HCT116 (cell line): ENCODE measurements around the gene PROS1. TPM values are rescaled to one million over a fixed set of nuclear protein-coding genes. Genes with fewer than 3 reads are reported as not detected.
"Not testable (repeated sequence)": the region's sequence is repeated elsewhere in the genome, so short reads cannot be mapped to it uniquely, and the experiment has no call there.

Experiments
- ATAC-seq: fragments of 200-7000 bp; cut with Tn5 transposase; 2 replicates; pipeline ENCODE4 v1.9.1; 2020; ENCODE audit warnings: mild to moderate bottlenecking, moderate library complexity
- BruUV-seq: library from RNA; stranded (reverse); fragments of 400-500 nt; replicated peaks from 2 replicates; lab custom pipeline; 2021; lab: Mats Ljungman, UMichigan
- CTCF ChIA-PET: fragments of 300-600 bp; sonication (Branson Sonifier 250); formaldehyde crosslinking; loops from one replicate; lab custom pipeline; 2021; ENCODE audit warnings: antibody characterized with exemption; lab: Charles Lee
- POLR2A ChIA-PET: fragments of 300-600, 350-600 bp; sonication (Branson Sonifier 250); formaldehyde crosslinking; loops from one replicate; lab custom pipeline; 2021; ENCODE audit warnings: antibody characterized with exemption; lab: Charles Lee
- RAD21 ChIA-PET, 2 experiments: fragments of 300-600 bp; sonication (Branson Sonifier 250); formaldehyde crosslinking; loops; one replicate each; lab custom pipeline; 2023; ENCODE audit warnings: low total read pairs in 2 of 2; ENCODE audit not compliant: uncharacterized antibody in 2 of 2, unreplicated experiment in 2 of 2, low non-redundant PET in 1 of 2; lab: Charles Lee
- DNase-seq: peaks from one replicate; pipeline ENCODE4 v3.0.0-alpha.2; 2010; ENCODE audit warnings: low read depth, low spot score
- H2AFZ ChIP-seq: fragments of 200-600 bp; shearing (Covaris generic), sonication (generic); 2 replicates; pipeline ENCODE4 v1.6.1; 2017; ENCODE audit warnings: low read depth, mixed run types, mixed read lengths, antibody characterized with exemption, low read length; ENCODE audit not compliant: poor library complexity, severe bottlenecking
- H3K27ac ChIP-seq: 2 replicates; pipeline ENCODE4 v1.5.1; 2012; ENCODE audit warnings: low read depth, low read length
- H3K27me3 ChIP-seq: fragments of 200-600 bp; sonication (generic); 2 replicates; pipeline ENCODE4 v1.6.1; 2016; ENCODE audit warnings: mixed run types, low read length, mixed read lengths; ENCODE audit not compliant: insufficient read depth
- H3K36me3 ChIP-seq, 2 experiments: fragments of 200-500 bp in 1 of 2; fragments of 200-600 bp in 1 of 2; sonication (Bioruptor generic) in 1 of 2; sonication (generic) in 1 of 2; 2 replicates each; pipeline versions ENCODE4 v1.5.1 to v1.6.1; 2014 to 2016; ENCODE audit warnings: low read length in 2 of 2, inconsistent platforms in 1 of 2, mixed read lengths in 1 of 2, mixed run types in 1 of 2; ENCODE audit not compliant: insufficient read depth in 2 of 2, control insufficient read depth in 1 of 2
- H3K4me1 ChIP-seq, 2 experiments: fragments of 200-600 bp in 1 of 2; sonication (generic) in 1 of 2; 2 replicates each; pipeline versions ENCODE4 v1.5.1 to v1.6.1; 2012 to 2017; ENCODE audit warnings: low read length in 2 of 2, inconsistent platforms in 1 of 2, mild to moderate bottlenecking in 1 of 2, mixed read lengths in 1 of 2, mixed run types in 1 of 2, moderate library complexity in 1 of 2; ENCODE audit not compliant: insufficient read depth in 2 of 2, control insufficient read depth in 1 of 2
- H3K4me2 ChIP-seq: fragments of 200-600 bp; sonication (generic); 2 replicates; pipeline ENCODE4 v1.6.1; 2017; ENCODE audit warnings: mixed run types, low read length, mixed read lengths
- H3K4me3 ChIP-seq, 2 experiments: fragments of 200-600 bp in 1 of 2; sonication (generic) in 1 of 2; replicated peaks in 1 of 2; 2 replicates each; pipeline ENCODE4 v1.5.1; 2011 to 2016; ENCODE audit warnings: low read length in 2 of 2, control low read depth in 1 of 2, low read depth in 1 of 2, mild to moderate bottlenecking in 1 of 2, mixed read lengths in 1 of 2, mixed run types in 1 of 2
- H3K79me2 ChIP-seq: fragments of 200-600 bp; sonication (generic); 2 replicates; pipeline ENCODE4 v1.6.1; 2017; ENCODE audit warnings: mild to moderate bottlenecking, mixed run types, low read length, moderate library complexity, mixed read lengths; ENCODE audit not compliant: insufficient read depth
- H3K9ac ChIP-seq: fragments of 200-600 bp; sonication (generic); 2 replicates; pipeline ENCODE4 v1.6.1; 2016; ENCODE audit warnings: low read length, mixed read lengths
- H3K9me2 ChIP-seq: fragments of 200-600 bp; sonication (generic), shearing (Covaris generic); 2 replicates; pipeline ENCODE4 v1.6.1; 2017; ENCODE audit warnings: mixed run types, mild to moderate bottlenecking, moderate library complexity; ENCODE audit not compliant: insufficient read depth
- H3K9me3 ChIP-seq, 2 experiments: fragments of 200-500 bp in 1 of 2; fragments of 200-600 bp in 1 of 2; sonication (Bioruptor generic) in 1 of 2; sonication (generic) in 1 of 2; 2 replicates each; pipeline ENCODE4 v1.6.1; 2014 to 2017; ENCODE audit warnings: low read length in 2 of 2, mixed read lengths in 2 of 2, inconsistent platforms in 1 of 2, low read depth in 1 of 2, mild to moderate bottlenecking in 1 of 2, mixed run types in 1 of 2, moderate library complexity in 1 of 2; ENCODE audit not compliant: control insufficient read depth in 1 of 2, insufficient read depth in 1 of 2
- H4K20me1 ChIP-seq: fragments of 200-600 bp; sonication (generic), shearing (Covaris generic); 2 replicates; pipeline ENCODE4 v1.6.1; 2017; ENCODE audit warnings: mixed run types, mild to moderate bottlenecking, moderate library complexity; ENCODE audit not compliant: insufficient read depth
- CBX3 ChIP-seq: IDR thresholded peaks from 2 replicates; pipeline ENCODE4 v1.6.1; 2012; ENCODE audit warnings: low read depth
- JUND ChIP-seq: IDR thresholded peaks from 2 replicates; pipeline ENCODE4 v1.6.1; 2012
- YY1 ChIP-seq: IDR thresholded peaks from 2 replicates; pipeline ENCODE4 v1.6.1; 2011; ENCODE audit warnings: low read length, low read depth, moderate library complexity, mild to moderate bottlenecking; ENCODE audit not compliant: insufficient replicate concordance; ENCODE audit errors: extremely low read depth
- intact Hi-C: fragments of 100-400 bp; cut with micrococcal nuclease; formaldehyde crosslinking; loops from 2 replicates; pipeline ENCODE4 v1.10.0; 2022
- total RNA-seq: library from RNA; stranded (reverse); gene quantifications from one replicate; pipeline ENCODE4 v1.2.1, GENCODE V29; 2021; ENCODE audit not compliant: unreplicated experiment
- TF ChIP-seq, protein P1 (sequence below), 3 experiments: fragments of 200-600 bp in 1 of 3; sonication (generic) in 1 of 3; IDR thresholded peaks in 2 of 3; conservative IDR thresholded peaks in 1 of 3; 2 replicates each; pipeline ENCODE4 v1.5.1; 2012 to 2017; ENCODE audit warnings: low read depth in 2 of 3, low read length in 2 of 3, antibody characterized with exemption in 1 of 3, borderline replicate concordance in 1 of 3, control low read depth in 1 of 3, mild to moderate bottlenecking in 1 of 3, mixed read lengths in 1 of 3, mixed run types in 1 of 3, moderate library complexity in 1 of 3; ENCODE audit not compliant: insufficient read depth in 1 of 3
- TF ChIP-seq, protein P2 (sequence below): IDR thresholded peaks from 2 replicates; pipeline ENCODE4 v1.6.1; 2012

The PROS1 gene
- total RNA-seq, 1 experiment from 2014 or later: 9.6 TPM

DNA sequence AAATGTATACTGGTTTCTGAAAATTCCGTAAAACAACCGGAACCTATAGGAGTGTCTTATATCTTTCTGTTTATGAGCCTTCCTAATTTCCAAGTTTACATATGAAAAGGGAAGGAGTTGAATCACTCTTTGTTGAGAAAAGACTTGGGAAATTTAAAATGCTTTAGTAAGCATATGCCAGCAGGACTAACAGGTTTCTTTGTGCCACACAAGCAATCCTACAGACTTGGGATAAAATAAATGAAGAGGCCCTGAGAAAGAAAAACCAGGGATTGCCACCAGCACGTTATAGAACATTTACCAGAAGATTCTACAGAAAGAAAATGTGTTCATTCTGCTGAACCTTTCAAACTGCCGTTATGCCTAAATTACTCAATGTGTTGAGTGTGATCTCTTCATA, 96.3 kb downstream of the PROS1 start:
- H3K9me3 ChIP-seq, H3K27ac ChIP-seq, BruUV-seq, H3K9me2 ChIP-seq, DNase-seq, H3K36me3 ChIP-seq, H3K27me3 ChIP-seq, CTCF ChIA-PET, H3K4me1 ChIP-seq, H3K9ac ChIP-seq, H3K79me2 ChIP-seq, RAD21 ChIA-PET, intact Hi-C loops, H3K4me2 ChIP-seq, H2AFZ ChIP-seq, H4K20me1 ChIP-seq, POLR2A ChIA-PET, H3K4me3 ChIP-seq, ATAC-seq: not testable (repeated sequence)

GRCh38 chr3:93873412-93873811, 100.3 kb downstream of the PROS1 start:
- H3K4me3 ChIP-seq, H2AFZ ChIP-seq, H3K9ac ChIP-seq, POLR2A ChIA-PET, H3K4me1 ChIP-seq, H3K27ac ChIP-seq, H4K20me1 ChIP-seq, H3K4me2 ChIP-seq, H3K79me2 ChIP-seq, H3K27me3 ChIP-seq, CTCF ChIA-PET, RAD21 ChIA-PET, H3K9me3 ChIP-seq, ATAC-seq, intact Hi-C loops, H3K9me2 ChIP-seq, DNase-seq, H3K36me3 ChIP-seq: not testable (repeated sequence)
- BruUV-seq: TSS peak; percentile 69

DNA sequence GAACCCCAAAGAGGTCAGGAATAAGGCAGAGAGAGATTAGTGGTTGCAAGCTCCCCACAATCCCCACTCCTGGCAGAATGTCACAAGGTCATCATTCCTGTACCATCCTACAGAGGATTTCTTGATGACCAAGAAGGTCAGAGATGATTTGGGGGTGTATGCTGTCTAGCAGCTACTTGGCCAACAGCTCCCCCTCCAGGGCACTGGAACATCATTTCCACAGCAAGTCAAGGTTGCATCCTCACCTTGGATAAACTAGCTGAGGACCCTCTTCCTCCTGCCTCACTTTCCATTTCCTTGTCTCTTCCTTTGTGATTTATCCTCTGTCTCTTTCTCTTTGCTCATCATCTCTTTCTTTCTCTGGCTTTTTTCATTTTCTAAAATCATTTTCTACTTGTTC, 106.3 kb downstream of the PROS1 start:
- no peak overlapping the region for H3K9ac ChIP-seq
- no peak overlapping the region for H3K27ac ChIP-seq
- no peaks in the 10 kb centered on the region; the same call in 1 of the 2 replicates for H3K27me3 ChIP-seq
- intact Hi-C loops: loop anchor here (10.0 kb wide), 1 partner anchor 63 kb away; no protein-coding TSS in a partner anchor
- RAD21 ChIA-PET: no interaction called here
- H4K20me1 ChIP-seq: no peaks in the 10 kb centered on the region
- no peak overlapping the region for H2AFZ ChIP-seq
- H3K79me2 ChIP-seq: no peaks in the 10 kb centered on the region
- no peak overlapping the region for H3K4me2 ChIP-seq
- H3K4me1 ChIP-seq: no peaks in the 10 kb centered on the region
- H3K9me2 ChIP-seq: no peaks in the 10 kb centered on the region
- H3K4me3 ChIP-seq: no peak overlapping the region
- ATAC-seq (no peak), DNase-seq (no peak)
- BruUV-seq: no TSS peak
- CTCF ChIA-PET: no interaction called here
- TF ChIP-seq, protein P1, sequence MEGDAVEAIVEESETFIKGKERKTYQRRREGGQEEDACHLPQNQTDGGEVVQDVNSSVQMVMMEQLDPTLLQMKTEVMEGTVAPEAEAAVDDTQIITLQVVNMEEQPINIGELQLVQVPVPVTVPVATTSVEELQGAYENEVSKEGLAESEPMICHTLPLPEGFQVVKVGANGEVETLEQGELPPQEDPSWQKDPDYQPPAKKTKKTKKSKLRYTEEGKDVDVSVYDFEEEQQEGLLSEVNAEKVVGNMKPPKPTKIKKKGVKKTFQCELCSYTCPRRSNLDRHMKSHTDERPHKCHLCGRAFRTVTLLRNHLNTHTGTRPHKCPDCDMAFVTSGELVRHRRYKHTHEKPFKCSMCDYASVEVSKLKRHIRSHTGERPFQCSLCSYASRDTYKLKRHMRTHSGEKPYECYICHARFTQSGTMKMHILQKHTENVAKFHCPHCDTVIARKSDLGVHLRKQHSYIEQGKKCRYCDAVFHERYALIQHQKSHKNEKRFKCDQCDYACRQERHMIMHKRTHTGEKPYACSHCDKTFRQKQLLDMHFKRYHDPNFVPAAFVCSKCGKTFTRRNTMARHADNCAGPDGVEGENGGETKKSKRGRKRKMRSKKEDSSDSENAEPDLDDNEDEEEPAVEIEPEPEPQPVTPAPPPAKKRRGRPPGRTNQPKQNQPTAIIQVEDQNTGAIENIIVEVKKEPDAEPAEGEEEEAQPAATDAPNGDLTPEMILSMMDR (IDR thresholded peaks at IDR 0.05 in 2 of 3, conservative IDR thresholded peaks at IDR 0.05 in 1 of 3; ENCODE audit: borderline replicate concordance in 1 of 3, insufficient read depth in 1 of 3, low read depth in 2 of 3, low read length in 2 of 3): 0 out of 6 replicates have a peak, but pooled peaks of 2 of the 3 experiments have one; percentile 17 to 28
- no peak for TF ChIP-seq JUND
- TF ChIP-seq, protein P2, sequence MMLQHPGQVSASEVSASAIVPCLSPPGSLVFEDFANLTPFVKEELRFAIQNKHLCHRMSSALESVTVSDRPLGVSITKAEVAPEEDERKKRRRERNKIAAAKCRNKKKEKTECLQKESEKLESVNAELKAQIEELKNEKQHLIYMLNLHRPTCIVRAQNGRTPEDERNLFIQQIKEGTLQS: no peak
- no peak for TF ChIP-seq YY1
- no peak for TF ChIP-seq CBX3
- no peaks in the 10 kb centered on the region for H3K36me3 ChIP-seq
- no peaks in the 10 kb centered on the region for H3K9me3 ChIP-seq
- POLR2A ChIA-PET: no interaction called here
